IMR-90 (cell line): Measurements from ENCODE around the gene L3MBTL4. TPM values are rescaled to one million over a fixed set of nuclear protein-coding genes. Genes with fewer than 3 reads are reported as not detected.

Experiments
- ATAC-seq: fragments of 200-7000 bp; cut with Tn5 transposase; 2 replicates; pipeline ENCODE4 v1.9.1; 2020; ENCODE audit warnings: low read depth, mild to moderate bottlenecking, moderate library complexity
- BruUV-seq: library from RNA; stranded (reverse); fragments of 400-500 nt; replicated peaks from 2 replicates; lab custom pipeline; 2021; lab: Mats Ljungman, UMichigan
- CTCF ChIA-PET: fragments of 300-600 bp; formaldehyde crosslinking; extraction: SDS; loops from one replicate; lab custom pipeline; 2021; ENCODE audit warnings: antibody characterized with exemption; lab: Yijun Ruan, JAX
- POLR2A ChIA-PET: fragments of 300-600 bp; sonication (Branson Sonifier 250); formaldehyde crosslinking; loops from one replicate; lab custom pipeline; 2022; ENCODE audit warnings: antibody characterized with exemption; ENCODE audit not compliant: unreplicated experiment; lab: Charles Lee
- DNase-seq: peaks from one replicate; pipeline ENCODE4 v3.0.0; 2013
- H2AFZ ChIP-seq: replicated peaks from 2 replicates; pipeline ENCODE3; 2013; ENCODE audit warnings: low read length, mild to moderate bottlenecking; ENCODE audit not compliant: poor library complexity
- H2AK5ac ChIP-seq: 2 replicates; pipeline ENCODE4 v1.6.1; 2013; ENCODE audit warnings: low read depth, low read length, inconsistent platforms
- H2AK9ac ChIP-seq: replicated peaks from 2 replicates; pipeline ENCODE3; 2013; ENCODE audit warnings: mild to moderate bottlenecking, low read depth, low read length, moderate library complexity; ENCODE audit not compliant: poor library complexity
- H2BK120ac ChIP-seq: 2 replicates; pipeline ENCODE4 v1.6.1; 2013; ENCODE audit warnings: low read depth, low read length, inconsistent platforms
- H2BK15ac ChIP-seq: 3 replicates; pipeline ENCODE4 v1.6.1; 2013; ENCODE audit warnings: low read depth, low read length, inconsistent platforms
- H2BK20ac ChIP-seq: 2 replicates; pipeline ENCODE4 v1.6.1; 2013; ENCODE audit warnings: low read depth, mild to moderate bottlenecking, inconsistent platforms, low read length, moderate library complexity
- H2BK5ac ChIP-seq: 2 replicates; pipeline ENCODE4 v1.6.1; 2013; ENCODE audit warnings: mild to moderate bottlenecking, low read depth, low read length, inconsistent platforms; ENCODE audit not compliant: poor library complexity, severe bottlenecking
- H3K14ac ChIP-seq: replicated peaks from 2 replicates; pipeline ENCODE4 v1.6.1; 2013; ENCODE audit warnings: low read depth, low read length, inconsistent platforms
- H3K18ac ChIP-seq: 2 replicates; pipeline ENCODE4 v1.6.1; 2013; ENCODE audit warnings: low read depth, low read length, control low read depth
- H3K23ac ChIP-seq: 2 replicates; pipeline ENCODE4 v1.6.1; 2013; ENCODE audit warnings: low read depth, low read length, inconsistent platforms
- H3K27ac ChIP-seq: 2 replicates; pipeline ENCODE4 v1.5.1; 2013; ENCODE audit warnings: mild to moderate bottlenecking, control low read depth, low read length; ENCODE audit not compliant: insufficient read depth
- H3K27me3 ChIP-seq: 2 replicates; pipeline ENCODE4 v1.6.1; 2013; ENCODE audit warnings: low read length; ENCODE audit not compliant: control insufficient read depth, insufficient read depth
- H3K36me3 ChIP-seq: 2 replicates; pipeline ENCODE4 v1.6.1; 2013; ENCODE audit warnings: low read length, mixed read lengths; ENCODE audit not compliant: control insufficient read depth, insufficient read depth
- H3K4ac ChIP-seq: 2 replicates; pipeline ENCODE4 v1.6.1; 2013; ENCODE audit warnings: low read depth, low read length, inconsistent platforms
- H3K4me1 ChIP-seq: 2 replicates; pipeline ENCODE4 v1.6.1; 2013; ENCODE audit warnings: low read length, mixed read lengths; ENCODE audit not compliant: control insufficient read depth, insufficient read depth
- H3K4me2 ChIP-seq: 2 replicates; pipeline ENCODE4 v1.6.1; 2013; ENCODE audit warnings: low read depth, mild to moderate bottlenecking, control low read depth, low read length, moderate library complexity
- H3K4me3 ChIP-seq: 2 replicates; pipeline ENCODE4 v1.5.1; 2013; ENCODE audit warnings: low read depth, mild to moderate bottlenecking, control low read depth, low read length, moderate library complexity; ENCODE audit not compliant: insufficient read depth
- H3K56ac ChIP-seq: 2 replicates; pipeline ENCODE4 v1.6.1; 2013; ENCODE audit warnings: low read length, inconsistent platforms; ENCODE audit not compliant: insufficient read depth; ENCODE audit errors: extremely low read depth
- H3K79me1 ChIP-seq, 2 experiments: 2 replicates each; pipeline ENCODE4 v1.6.1; 2013; ENCODE audit warnings: low read length in 2 of 2, inconsistent platforms in 1 of 2, low read depth in 1 of 2
- H3K9ac ChIP-seq: 2 replicates; pipeline ENCODE4 v1.6.1; 2013; ENCODE audit warnings: low read depth, low read length, control low read depth
- H3K9me1 ChIP-seq: 2 replicates; pipeline ENCODE4 v1.6.1; 2013; ENCODE audit warnings: low read length, inconsistent platforms; ENCODE audit not compliant: insufficient read depth
- H3K9me3 ChIP-seq: 2 replicates; pipeline ENCODE4 v1.6.1; 2013; ENCODE audit warnings: low read length; ENCODE audit not compliant: control insufficient read depth, insufficient read depth
- H4K20me1 ChIP-seq: 2 replicates; pipeline ENCODE4 v1.6.1; 2013; ENCODE audit warnings: low read length, inconsistent platforms; ENCODE audit not compliant: insufficient read depth
- H4K5ac ChIP-seq: 2 replicates; pipeline ENCODE4 v1.6.1; 2013; ENCODE audit warnings: mild to moderate bottlenecking, low read depth, low read length, control low read depth
- H4K8ac ChIP-seq, 2 experiments: 2 replicates each; pipeline ENCODE4 v1.6.1; 2013; ENCODE audit warnings: low read depth in 2 of 2, low read length in 2 of 2, control low read depth in 1 of 2, inconsistent platforms in 1 of 2
- H4K91ac ChIP-seq: 2 replicates; pipeline ENCODE4 v1.6.1; 2013; ENCODE audit warnings: low read depth, low read length, inconsistent platforms; ENCODE audit not compliant: insufficient read depth
- BHLHE40 ChIP-seq: fragments of 150-350 bp; IDR thresholded peaks from 2 replicates; pipeline ENCODE4 v1.6.1; 2016; ENCODE audit warnings: mild to moderate bottlenecking, low read depth, low read length
- CHD1 ChIP-seq: IDR thresholded peaks from 2 replicates; pipeline ENCODE4 v1.6.1; 2012; ENCODE audit warnings: low read depth, low read length, improper control_type of control experiment
- MAFK ChIP-seq: IDR thresholded peaks from 2 replicates; pipeline ENCODE4 v1.6.1; 2012; ENCODE audit warnings: low read depth, low read length, improper control_type of control experiment
- MAZ ChIP-seq: IDR thresholded peaks from 2 replicates; pipeline ENCODE4 v1.6.1; 2012; ENCODE audit warnings: low read depth, mild to moderate bottlenecking, low read length, improper control_type of control experiment, moderate library complexity, borderline replicate concordance
- RAD21 ChIP-seq: IDR thresholded peaks from 2 replicates; pipeline ENCODE4 v1.6.1; 2012; ENCODE audit warnings: low read length, improper control_type of control experiment
- RCOR1 ChIP-seq: IDR thresholded peaks from 2 replicates; pipeline ENCODE4 v1.6.1; 2012; ENCODE audit warnings: mild to moderate bottlenecking, low read length, improper control_type of control experiment; ENCODE audit not compliant: insufficient replicate concordance
- RFX5 ChIP-seq: IDR thresholded peaks from 2 replicates; pipeline ENCODE4 v1.8.0; 2012; ENCODE audit warnings: low read depth, mild to moderate bottlenecking, low read length, moderate library complexity
- SMC3 ChIP-seq: fragments of 150-350 bp; IDR thresholded peaks from 2 replicates; pipeline ENCODE4 v1.6.1; 2016; ENCODE audit warnings: low read depth, mild to moderate bottlenecking, antibody characterized with exemption, low read length, moderate library complexity
- WGBS, 2 experiments: methylation state at CpG; one replicate each; pipeline versions ENCODE4 v1.1.5 to v1.1.7; 2013; ENCODE audit warnings: missing lambda C conversion rate in 2 of 2; ENCODE audit not compliant: insufficient read length in 1 of 2; ENCODE audit errors: extremely low coverage in 2 of 2; 5-methylcytosine and 5-hydroxymethylcytosine counted together
- dilution Hi-C: fragments of 300-500 bp; cut with HindIII; formaldehyde crosslinking; loops from one replicate; pipeline ENCODE4 v1.14.3; 2018; ENCODE audit warnings: low sequenced_read_pairs; ENCODE audit not compliant: unreplicated experiment
- in situ Hi-C: fragments of 300-500 bp; cut with MboI; formaldehyde crosslinking; loops from 3 replicates; pipeline ENCODE4 v1.14.3; 2019; ENCODE audit warnings: low sequenced_read_pairs, inconsistent platforms, mixed read lengths
- intact Hi-C: fragments of 100-400 bp; cut with micrococcal nuclease; formaldehyde crosslinking; loops from 2 replicates; pipeline ENCODE4 v1.10.0; 2022
- polyA plus RNA-seq, 3 experiments: library from polyadenylated mRNA; depleted of rRNA; stranded (reverse); fragments of >200 nt; gene quantifications; 2 replicates each; pipeline ENCODE4 v1.2.3, GENCODE V29; 2012; ENCODE audit warnings: low replicate concordance in 1 of 3
- total RNA-seq: library from RNA; depleted of rRNA; stranded (reverse); fragments of >200 nt; gene quantifications from 2 replicates; pipeline ENCODE4 v1.2.3, GENCODE V29; 2012
- TF ChIP-seq, protein P1 (sequence below): conservative IDR thresholded peaks from 2 replicates; pipeline ENCODE4 v1.5.1; 2012; ENCODE audit warnings: mild to moderate bottlenecking, low read depth, low read length, improper control_type of control experiment
- TF ChIP-seq, protein P2 (sequence below): fragments of 150-350 bp; IDR thresholded peaks from 2 replicates; pipeline ENCODE4 v1.6.1; 2017; ENCODE audit warnings: mild to moderate bottlenecking, antibody characterized with exemption, low read length, low read depth
- TF ChIP-seq, protein P3 (sequence below): fragments of 150-350 bp; IDR thresholded peaks from 2 replicates; pipeline ENCODE4 v1.6.1; 2016; ENCODE audit warnings: low read depth, mild to moderate bottlenecking, low read length, moderate library complexity, borderline replicate concordance

Gene L3MBTL4
- total and polyA plus RNA-seq, 2 of the 4 experiments (the other 2 are of a cell fraction): under 0.01 to 0.02 TPM

DNA sequence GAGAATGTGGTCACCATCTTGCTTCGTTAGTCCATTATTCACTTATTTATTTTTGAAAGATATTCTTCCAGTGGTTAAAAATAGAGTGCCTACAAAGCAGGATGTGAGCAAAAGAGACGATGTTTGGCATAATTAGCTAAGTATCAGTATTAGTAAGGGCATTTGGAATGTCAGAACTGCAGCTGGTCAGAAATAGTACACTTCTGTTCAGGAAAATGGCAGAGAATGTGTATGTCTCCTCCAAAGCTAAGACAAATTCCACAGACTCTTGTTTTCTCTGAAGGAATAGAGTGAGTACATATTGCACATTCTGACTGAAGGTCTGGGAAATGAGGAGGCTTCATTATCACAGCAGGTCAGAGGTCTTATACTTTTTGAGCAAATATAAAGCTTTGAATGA lies 209.0 kb downstream of the L3MBTL4 start:
- Histone ChIP-seq H4K5ac (no peak overlapping the region), H2AFZ (no peak overlapping the region), H3K18ac (no peak overlapping the region), H3K4me2 (peak overlapping the region; percentile 41), H3K4me1 (peaks cover 4% of the 10 kb centered on the region; the same call in 1 of the 2 replicates), H4K20me1 (no peaks in the 10 kb centered on the region), H3K9me1 (peaks cover 8% of the 10 kb centered on the region), H3K56ac (no peak overlapping the region), H2BK15ac (no peak overlapping the region), H2AK5ac (no peak overlapping the region), H3K36me3 (no peaks in the 10 kb centered on the region), H3K27me3 (no peaks in the 10 kb centered on the region), H3K4me3 (no peak overlapping the region), H3K79me1 (no peaks in the 10 kb centered on the region), H3K23ac (no peak overlapping the region), H3K9ac (no peak overlapping the region), H2BK120ac (peak overlapping the region; percentile 88; the same call in 1 of the 2 replicates), H4K8ac (no peak overlapping the region), H4K91ac (no peak overlapping the region), H3K14ac (no peak overlapping the region), H2AK9ac (no peak overlapping the region), H3K27ac (no peak overlapping the region), H2BK5ac (peak overlapping the region; percentile 78), H3K4ac (no peak overlapping the region), H2BK20ac (no peak overlapping the region; the same call in 1 of the 2 replicates), H3K9me3 (no peaks in the 10 kb centered on the region)
- intact Hi-C loops (no loop called here), in situ Hi-C loops (loop anchor here (25.0 kb wide), 1 partner anchor 682 kb away; no protein-coding TSS in a partner anchor), dilution Hi-C loops (no loop called here)
- ChIA-PET CTCF (interaction anchor here (1.7 to 2.0 kb wide), 2 partner anchors 13 to 326 kb away, joined by 3 to 5 read pairs; no protein-coding TSS in a partner anchor), POLR2A (no interaction called here)
- no CpG with 5 or more reads among the region's 2 CpGs for WGBS, 2 experiments
- DNase-seq (peak; percentile 80), ATAC-seq (peak; percentile 93)
- TF ChIP-seq MAZ (no peak), RAD21 (no peak), MAFK (no peak), RCOR1 (no peak), BHLHE40 (no peak), SMC3 (no peak), CHD1 (no peak), RFX5 (no peak)
- TF ChIP-seq, protein P1, sequence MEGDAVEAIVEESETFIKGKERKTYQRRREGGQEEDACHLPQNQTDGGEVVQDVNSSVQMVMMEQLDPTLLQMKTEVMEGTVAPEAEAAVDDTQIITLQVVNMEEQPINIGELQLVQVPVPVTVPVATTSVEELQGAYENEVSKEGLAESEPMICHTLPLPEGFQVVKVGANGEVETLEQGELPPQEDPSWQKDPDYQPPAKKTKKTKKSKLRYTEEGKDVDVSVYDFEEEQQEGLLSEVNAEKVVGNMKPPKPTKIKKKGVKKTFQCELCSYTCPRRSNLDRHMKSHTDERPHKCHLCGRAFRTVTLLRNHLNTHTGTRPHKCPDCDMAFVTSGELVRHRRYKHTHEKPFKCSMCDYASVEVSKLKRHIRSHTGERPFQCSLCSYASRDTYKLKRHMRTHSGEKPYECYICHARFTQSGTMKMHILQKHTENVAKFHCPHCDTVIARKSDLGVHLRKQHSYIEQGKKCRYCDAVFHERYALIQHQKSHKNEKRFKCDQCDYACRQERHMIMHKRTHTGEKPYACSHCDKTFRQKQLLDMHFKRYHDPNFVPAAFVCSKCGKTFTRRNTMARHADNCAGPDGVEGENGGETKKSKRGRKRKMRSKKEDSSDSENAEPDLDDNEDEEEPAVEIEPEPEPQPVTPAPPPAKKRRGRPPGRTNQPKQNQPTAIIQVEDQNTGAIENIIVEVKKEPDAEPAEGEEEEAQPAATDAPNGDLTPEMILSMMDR: no peak
- TF ChIP-seq, protein P2, sequence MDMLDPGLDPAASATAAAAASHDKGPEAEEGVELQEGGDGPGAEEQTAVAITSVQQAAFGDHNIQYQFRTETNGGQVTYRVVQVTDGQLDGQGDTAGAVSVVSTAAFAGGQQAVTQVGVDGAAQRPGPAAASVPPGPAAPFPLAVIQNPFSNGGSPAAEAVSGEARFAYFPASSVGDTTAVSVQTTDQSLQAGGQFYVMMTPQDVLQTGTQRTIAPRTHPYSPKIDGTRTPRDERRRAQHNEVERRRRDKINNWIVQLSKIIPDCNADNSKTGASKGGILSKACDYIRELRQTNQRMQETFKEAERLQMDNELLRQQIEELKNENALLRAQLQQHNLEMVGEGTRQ: no peak
- TF ChIP-seq, protein P3, sequence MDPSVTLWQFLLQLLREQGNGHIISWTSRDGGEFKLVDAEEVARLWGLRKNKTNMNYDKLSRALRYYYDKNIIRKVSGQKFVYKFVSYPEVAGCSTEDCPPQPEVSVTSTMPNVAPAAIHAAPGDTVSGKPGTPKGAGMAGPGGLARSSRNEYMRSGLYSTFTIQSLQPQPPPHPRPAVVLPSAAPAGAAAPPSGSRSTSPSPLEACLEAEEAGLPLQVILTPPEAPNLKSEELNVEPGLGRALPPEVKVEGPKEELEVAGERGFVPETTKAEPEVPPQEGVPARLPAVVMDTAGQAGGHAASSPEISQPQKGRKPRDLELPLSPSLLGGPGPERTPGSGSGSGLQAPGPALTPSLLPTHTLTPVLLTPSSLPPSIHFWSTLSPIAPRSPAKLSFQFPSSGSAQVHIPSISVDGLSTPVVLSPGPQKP: no peak
- no TSS peak for BruUV-seq
